HG03575 (cell line): ENCODE data around the gene MYH16.
"Not testable (repeated sequence)": the region's sequence is repeated elsewhere in the genome, so short reads cannot be mapped to it uniquely, and the experiment has no call there.

Experiments
- ATAC-seq: cut with Tn5 transposase; IDR thresholded peaks from one replicate; pipeline ENCODE4 v1.9.1; 2021; ENCODE audit not compliant: unreplicated experiment, insufficient number of reproducible peaks, low FRiP score; ENCODE audit errors: extremely low read depth

The MYH16 gene

GRCh38 chr7:99272476-99273045, at the start of gene MYH16:
Gene MYH16, plus strand, starts transcription at chr7:99272839.
- ATAC-seq, result no peak

GRCh38 chr7:99224263-99224898, 48.3 kb upstream of the MYH16 start:
- ATAC-seq, result not testable (repeated sequence)

DNA sequence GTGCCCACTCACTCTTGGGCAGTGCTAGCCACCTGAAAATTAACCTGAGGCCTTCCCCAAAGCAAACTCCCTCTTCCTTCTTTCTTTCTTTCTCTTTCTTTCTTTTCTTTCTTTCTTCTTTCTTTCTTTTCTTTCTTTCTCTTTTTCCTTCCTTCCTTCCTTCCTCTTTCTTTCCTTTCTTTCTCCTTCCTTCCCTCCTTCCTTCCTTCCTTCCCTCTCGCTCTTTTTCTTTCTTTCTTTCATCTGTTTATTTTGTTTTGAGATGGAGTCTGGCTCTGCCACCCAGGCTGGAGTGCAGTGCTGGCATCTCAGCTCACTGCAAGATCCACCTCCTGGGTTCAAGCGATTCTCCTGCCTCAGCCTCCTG, 47.8 kb upstream of the MYH16 start:
- ATAC-seq, result no peak

DNA sequence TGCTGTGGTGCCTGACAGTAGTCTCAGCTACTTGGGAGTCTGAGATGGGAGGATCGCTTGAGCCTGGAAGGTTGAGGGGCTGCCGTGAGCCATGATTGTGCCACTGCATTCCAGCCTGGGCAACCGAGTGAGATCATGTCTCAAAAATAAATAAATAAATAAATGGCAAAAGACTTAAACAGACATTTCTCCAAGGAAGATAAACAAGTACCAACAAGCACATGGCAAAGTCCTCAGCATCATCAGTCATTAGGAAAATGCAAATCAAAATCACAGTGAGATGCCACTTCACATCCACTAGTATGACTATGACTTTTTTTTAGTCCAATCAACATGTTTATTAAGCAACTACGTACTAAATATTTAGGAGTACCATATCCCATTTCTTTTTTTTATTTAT, 43.4 kb upstream of the MYH16 start:
- no peak for ATAC-seq

- no peak for ATAC-seq
Observed at GRCh38 chr7:99232082-99232770, 40.4 kb upstream of the MYH16 start.

DNA sequence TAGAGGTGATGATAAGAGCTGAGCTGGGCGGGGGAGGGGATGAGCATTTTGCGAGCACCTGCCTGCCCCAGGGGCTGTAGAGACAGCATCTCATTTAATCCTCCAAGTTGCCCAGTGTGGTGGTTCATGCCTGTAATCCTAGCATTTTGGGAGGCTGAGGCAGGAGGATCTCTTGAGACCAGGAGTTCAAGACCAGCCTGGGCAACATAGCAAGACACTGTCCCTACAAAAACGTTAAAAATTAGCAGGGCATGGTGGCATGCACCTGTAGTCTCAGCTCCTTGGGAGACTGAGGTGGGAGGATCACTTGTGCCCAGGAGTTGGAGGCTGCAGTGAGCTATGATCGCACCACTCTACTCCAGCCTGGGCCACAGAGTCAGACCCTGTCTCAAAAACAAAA, 39.7 kb upstream of the MYH16 start:
- not testable (repeated sequence) for ATAC-seq

DNA sequence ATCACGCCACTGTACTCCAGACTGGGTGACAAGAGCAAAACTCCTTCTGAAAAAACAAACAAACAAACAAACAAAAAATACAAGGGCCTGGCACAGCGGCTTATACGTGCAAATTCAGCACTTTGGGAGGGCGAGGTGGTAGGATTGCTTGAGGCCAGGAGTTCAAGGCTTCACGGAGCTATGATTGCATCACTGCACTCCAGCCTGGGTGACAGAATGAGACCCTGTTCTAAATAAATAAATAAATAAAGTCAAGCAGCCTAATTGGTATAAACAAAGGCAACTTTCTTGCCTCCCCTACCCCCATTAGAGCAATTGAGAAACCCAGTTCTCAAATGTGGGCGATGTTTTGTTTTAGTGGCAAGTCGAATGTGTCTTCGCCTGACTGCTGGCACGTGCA, 38.5 kb upstream of the MYH16 start:
- ATAC-seq, result no peak

DNA sequence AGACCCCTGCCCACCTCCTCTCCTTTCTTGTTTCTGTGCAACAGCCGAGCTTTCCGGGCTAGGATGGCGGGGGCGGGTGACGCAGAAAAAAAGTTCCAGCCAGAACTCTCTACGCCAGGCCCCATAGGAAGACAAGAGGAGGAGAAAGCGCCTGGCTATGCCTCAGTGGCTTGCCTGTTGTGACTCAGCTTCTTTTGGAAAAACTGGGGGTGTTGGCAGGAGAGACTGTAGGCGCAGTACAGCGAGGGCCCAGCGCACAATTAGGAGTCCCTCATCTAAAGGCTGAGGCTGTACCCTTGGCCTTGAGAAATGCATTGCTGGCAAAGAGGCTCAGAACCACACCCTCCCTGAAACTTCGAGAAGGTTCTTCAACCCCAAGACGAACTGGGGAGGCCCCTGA, 36.7 kb upstream of the MYH16 start:
- ATAC-seq, result no peak

GRCh38 chr7:99237876-99238275, 34.8 kb upstream of the MYH16 start:
- ATAC-seq, result not testable (repeated sequence)

DNA sequence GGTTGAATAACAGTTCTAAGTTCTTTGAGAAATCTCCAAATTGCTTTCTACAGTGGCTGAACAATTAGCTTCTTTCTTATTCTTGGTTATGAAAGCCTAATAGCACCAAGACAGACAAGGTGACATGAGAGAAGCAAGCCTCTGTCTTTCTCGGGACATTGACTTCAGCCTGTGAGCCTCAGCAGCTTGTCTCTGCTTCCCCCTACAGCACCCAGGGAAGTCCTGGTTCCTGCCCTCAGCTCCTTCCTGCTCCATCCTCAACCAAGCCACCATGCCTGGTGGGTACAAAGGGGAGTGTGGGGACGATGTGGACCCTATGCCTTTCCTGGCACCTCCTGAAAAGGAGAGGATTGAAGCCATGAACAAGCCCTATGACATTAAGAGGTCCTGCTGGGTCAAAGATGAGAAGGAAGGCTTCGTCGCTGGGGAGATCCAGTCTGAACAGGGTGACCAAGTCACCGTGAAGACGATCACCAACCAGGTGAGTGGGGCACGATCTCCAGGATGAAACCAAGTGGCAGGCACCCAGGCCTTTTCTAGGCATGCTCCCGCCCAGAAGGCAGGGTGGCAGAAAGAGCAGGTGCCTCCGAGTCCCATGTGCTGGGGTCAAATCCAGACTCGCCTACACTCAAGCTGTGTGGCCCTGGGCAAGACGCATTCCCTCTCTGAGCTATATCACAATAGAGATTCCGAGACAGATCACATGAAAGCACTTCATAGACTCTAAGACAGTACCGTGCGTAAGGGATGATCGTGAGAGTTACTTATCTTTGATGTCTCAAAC, 33.9 kb upstream of the MYH16 start:
- ATAC-seq, result no peak

DNA sequence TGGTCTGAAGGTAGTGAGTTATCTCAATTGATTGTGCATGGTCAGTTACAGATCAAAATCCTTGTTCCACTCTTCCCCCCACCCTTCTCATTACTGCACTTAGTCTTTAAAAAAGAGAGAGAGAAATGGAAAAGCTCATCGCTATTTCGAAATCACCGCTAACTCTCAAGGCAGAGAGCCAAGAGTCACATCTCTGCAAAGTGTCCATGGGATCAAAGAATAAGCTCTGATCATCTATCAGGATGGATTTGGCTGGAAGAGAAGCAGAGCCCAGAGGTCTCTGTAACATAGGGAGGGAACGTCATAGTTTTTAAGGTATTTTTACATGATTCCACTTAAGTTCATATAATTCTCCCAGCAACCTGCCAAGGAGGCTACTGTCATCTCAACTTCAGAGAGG, 30.0 kb upstream of the MYH16 start:
- no peak for ATAC-seq

DNA sequence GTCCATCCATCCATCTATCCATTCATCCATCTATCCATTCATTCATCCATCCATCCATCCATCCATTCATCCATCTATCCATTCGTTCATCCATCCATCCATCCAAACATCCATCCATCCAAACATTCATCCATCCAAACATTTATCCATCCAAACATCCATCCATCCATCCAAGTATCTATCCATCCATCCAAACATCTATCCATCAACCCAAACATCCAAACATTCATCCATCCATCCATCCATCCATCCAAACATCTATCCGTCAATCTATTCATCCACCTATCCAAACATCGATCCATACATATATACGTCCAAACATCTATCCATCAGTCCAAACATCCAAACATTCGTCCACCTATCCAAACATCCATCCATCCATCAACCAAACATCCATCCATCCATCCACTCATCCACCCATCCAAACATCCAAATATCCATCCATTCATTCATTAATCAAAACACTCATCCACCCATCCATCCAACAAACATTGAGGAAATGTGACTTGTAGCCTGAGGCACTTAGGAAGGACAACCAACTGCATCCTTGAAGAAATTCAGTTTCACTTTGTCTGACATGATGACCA, 28.8 kb upstream of the MYH16 start:
- ATAC-seq, result no peak

GRCh38 chr7:99244939-99245338, 27.7 kb upstream of the MYH16 start:
- ATAC-seq, result no peak

DNA sequence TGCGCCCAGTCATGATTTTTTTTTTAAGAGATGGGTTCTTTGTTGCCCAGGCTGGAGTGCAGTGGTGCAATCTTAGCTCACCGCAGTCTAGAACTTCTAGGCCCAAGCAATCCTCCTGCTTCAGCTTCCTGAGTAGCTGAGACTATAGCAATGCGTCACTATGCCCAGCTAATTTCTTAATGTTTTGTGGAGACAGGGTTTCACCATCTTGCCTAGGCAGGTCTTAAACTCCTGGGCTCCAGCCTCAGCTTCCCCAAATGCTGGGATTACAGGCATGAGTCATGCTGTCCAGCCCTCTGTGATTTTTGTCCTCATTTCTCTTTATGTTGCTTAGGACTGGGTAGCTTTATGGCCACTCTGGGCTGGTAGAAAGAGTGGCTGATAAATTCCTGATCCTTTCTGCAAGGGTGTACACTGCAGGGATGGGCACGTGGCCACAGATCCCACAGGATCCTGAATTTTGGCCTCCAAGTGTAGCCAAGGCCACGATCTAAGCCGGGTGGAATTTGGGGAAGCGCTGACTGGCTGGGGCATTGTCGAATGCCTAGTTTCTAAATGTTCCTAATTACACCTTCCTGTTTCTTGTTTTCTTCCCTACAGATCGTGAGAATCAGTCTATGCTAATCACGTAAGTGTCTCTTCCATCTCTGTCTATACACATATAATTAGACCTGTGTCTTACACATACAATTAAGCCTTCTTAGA, 24.1 kb upstream of the MYH16 start:
- ATAC-seq, result no peak

GRCh38 chr7:99249985-99250575, 22.6 kb upstream of the MYH16 start:
- no peak for ATAC-seq

- ATAC-seq, result no peak
Observed at GRCh38 chr7:99252166-99252895, 20.3 kb upstream of the MYH16 start.

DNA sequence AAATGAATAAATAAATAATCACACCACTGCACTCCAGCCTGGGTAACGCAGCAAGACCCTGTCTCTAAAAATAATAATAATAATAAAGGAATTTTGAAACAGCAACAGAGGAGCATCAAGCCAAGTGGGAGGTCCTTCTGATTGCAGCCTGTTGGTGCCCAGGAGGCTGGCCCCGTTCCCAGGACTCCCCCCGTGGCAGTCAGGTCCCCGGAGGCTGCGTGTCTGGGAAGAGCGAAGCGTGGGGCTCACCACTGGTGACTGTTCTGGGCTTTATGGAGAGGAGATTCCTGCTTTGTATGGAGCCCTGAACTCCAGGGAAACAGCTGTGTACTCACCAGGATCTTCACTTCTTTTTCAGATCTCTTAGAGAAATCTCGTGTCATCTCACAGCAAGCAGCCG, 19.3 kb upstream of the MYH16 start:
- ATAC-seq, result no peak

- no peak for ATAC-seq
Observed at GRCh38 chr7:99254390-99254789, 18.2 kb upstream of the MYH16 start.
